ENCODE results near the gene EFCAB14.

Gene EFCAB14

DNA sequence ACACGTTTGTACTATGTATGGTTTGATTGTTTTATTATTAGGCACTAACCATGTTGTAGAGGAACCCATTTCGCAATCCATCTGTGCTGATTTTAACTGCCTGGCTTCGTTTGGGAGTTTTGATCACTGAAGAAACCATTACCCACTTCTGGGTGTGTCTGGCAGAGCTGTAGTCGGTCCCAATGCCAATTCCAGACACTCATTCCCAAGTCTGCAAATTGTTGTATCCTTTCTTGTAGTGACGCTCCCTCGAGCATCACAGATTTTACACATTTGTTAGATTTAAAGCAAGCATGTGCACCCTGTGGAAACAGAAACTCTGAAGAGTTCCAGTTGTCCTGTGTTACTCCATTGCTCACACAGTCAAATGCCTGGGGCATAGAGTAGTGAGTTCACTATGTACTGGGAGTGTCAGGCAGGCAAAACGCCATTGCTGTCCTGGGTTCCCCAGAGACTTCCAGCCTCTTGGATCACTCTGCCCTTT is 31.0 kb upstream of the EFCAB14 start:
- no peaks in the 10 kb centered on the region for H3K9me3 ChIP-seq (ENCODE audit: insufficient read depth, low read length)
- peaks cover 7% of the 10 kb centered on the region; the same call in 1 of the 2 replicates for H3K27me3 ChIP-seq (ENCODE audit: low read depth, low read length)
- H3K9ac ChIP-seq (ENCODE audit: low read length) = no peak overlapping the region
- no peak overlapping the region for H3K4me3 ChIP-seq (ENCODE audit: low read length)
- no peaks in the 10 kb centered on the region for H4K20me1 ChIP-seq (ENCODE audit: insufficient read depth, low read length)
- no peak overlapping the region for H2AFZ ChIP-seq (ENCODE audit: low read depth, low read length)
- H3K4me1 ChIP-seq (ENCODE audit: low read length) = no peaks in the 10 kb centered on the region
- H3K36me3 ChIP-seq (replicated peaks; ENCODE audit: low read depth, low read length) = no peaks in the 10 kb centered on the region
- H3K79me2 ChIP-seq (ENCODE audit: low read length) = no peaks in the 10 kb centered on the region
- H3K27ac ChIP-seq (ENCODE audit: low read length) = no peak overlapping the region
- TF ChIP-seq EZH2phosphoT487 (IDR thresholded peaks at IDR 0.05; ENCODE audit: low read depth) = no peak
- TF ChIP-seq, protein P1, sequence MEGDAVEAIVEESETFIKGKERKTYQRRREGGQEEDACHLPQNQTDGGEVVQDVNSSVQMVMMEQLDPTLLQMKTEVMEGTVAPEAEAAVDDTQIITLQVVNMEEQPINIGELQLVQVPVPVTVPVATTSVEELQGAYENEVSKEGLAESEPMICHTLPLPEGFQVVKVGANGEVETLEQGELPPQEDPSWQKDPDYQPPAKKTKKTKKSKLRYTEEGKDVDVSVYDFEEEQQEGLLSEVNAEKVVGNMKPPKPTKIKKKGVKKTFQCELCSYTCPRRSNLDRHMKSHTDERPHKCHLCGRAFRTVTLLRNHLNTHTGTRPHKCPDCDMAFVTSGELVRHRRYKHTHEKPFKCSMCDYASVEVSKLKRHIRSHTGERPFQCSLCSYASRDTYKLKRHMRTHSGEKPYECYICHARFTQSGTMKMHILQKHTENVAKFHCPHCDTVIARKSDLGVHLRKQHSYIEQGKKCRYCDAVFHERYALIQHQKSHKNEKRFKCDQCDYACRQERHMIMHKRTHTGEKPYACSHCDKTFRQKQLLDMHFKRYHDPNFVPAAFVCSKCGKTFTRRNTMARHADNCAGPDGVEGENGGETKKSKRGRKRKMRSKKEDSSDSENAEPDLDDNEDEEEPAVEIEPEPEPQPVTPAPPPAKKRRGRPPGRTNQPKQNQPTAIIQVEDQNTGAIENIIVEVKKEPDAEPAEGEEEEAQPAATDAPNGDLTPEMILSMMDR (IDR thresholded peaks at IDR 0.05; ENCODE audit: low read depth, low read length) = no peak
- no peak overlapping the region for H3K4me2 ChIP-seq (ENCODE audit: low read length)

DNA sequence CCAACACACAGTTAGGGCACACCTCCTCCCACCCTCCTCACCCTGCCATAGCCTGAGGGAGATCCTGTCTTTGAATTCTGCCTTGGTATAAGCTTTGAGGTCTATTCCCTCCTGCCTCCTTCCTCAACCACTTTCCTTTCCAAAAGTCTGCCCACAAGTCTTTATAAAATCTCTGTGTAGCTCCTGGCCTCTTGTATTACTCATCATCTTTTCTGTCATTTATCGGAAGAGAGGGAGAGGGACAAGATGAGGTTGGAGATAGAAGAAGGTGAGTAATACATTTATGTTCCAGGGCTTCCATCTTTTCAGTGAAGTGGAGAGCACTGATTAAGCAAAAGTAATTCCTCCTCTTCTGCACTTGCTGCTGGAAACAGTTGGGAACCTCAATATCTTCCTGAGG is 30.5 kb upstream of the EFCAB14 start:
- Histone ChIP-seq H3K36me3 (replicated peaks; ENCODE audit: low read depth, low read length) (no peaks in the 10 kb centered on the region), H3K4me2 (ENCODE audit: low read length) (no peak overlapping the region), H3K79me2 (ENCODE audit: low read length) (no peaks in the 10 kb centered on the region), H3K4me1 (ENCODE audit: low read length) (no peaks in the 10 kb centered on the region), H3K9ac (ENCODE audit: low read length) (no peak overlapping the region), H2AFZ (ENCODE audit: low read depth, low read length) (no peak overlapping the region), H3K27ac (ENCODE audit: low read length) (no peak overlapping the region), H3K27me3 (ENCODE audit: low read depth, low read length) (peaks cover 7% of the 10 kb centered on the region; the same call in 1 of the 2 replicates), H3K9me3 (ENCODE audit: insufficient read depth, low read length) (no peaks in the 10 kb centered on the region), H4K20me1 (ENCODE audit: insufficient read depth, low read length) (no peaks in the 10 kb centered on the region), H3K4me3 (ENCODE audit: low read length) (no peak overlapping the region)
- TF ChIP-seq, protein P1 (IDR thresholded peaks at IDR 0.05; ENCODE audit: low read depth, low read length) = no peak
- TF ChIP-seq EZH2phosphoT487 (IDR thresholded peaks at IDR 0.05; ENCODE audit: low read depth) = no peak

DNA sequence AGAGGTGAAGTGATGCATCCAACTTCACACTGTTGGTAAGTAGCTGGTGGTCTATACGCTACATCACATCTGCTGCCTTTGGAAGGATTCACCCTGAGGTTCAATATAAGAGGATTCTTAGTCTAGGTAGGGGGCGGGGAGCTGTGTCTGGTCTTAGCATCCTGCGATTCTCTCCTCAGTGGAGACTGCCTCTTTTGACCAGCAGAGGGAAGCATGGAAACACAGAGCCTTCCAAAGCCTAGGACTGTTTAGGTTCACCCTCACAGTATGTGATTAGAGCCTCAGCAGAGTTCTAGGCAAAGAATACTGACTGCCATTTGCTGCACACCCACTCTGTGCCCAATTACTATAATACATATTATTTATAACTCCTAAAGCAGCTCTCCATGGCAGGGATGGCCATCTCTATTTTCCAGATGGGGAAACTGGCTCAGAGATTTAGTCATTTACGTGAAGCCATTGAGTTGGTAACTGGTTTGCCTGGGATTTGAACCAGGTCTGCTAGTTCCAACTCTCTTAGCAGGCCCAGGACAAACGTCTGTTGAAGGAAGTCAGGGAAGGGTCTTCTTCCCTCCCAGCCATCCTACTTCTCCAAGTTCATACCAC is 28.9 kb upstream of the EFCAB14 start:
- TF ChIP-seq, protein P1 (IDR thresholded peaks at IDR 0.05; ENCODE audit: low read depth, low read length) = peak; percentile 17
- no peak for TF ChIP-seq EZH2phosphoT487 (IDR thresholded peaks at IDR 0.05; ENCODE audit: low read depth)
- H2AFZ ChIP-seq (ENCODE audit: low read depth, low read length) = no peak overlapping the region
- H4K20me1 ChIP-seq (ENCODE audit: insufficient read depth, low read length) = no peaks in the 10 kb centered on the region
- no peak overlapping the region for H3K27ac ChIP-seq (ENCODE audit: low read length)
- no peaks in the 10 kb centered on the region for H3K9me3 ChIP-seq (ENCODE audit: insufficient read depth, low read length)
- peaks cover 12% of the 10 kb centered on the region; the same call in 1 of the 2 replicates for H3K27me3 ChIP-seq (ENCODE audit: low read depth, low read length)
- no peaks in the 10 kb centered on the region for H3K79me2 ChIP-seq (ENCODE audit: low read length)
- no peaks in the 10 kb centered on the region for H3K4me1 ChIP-seq (ENCODE audit: low read length)
- no peak overlapping the region for H3K9ac ChIP-seq (ENCODE audit: low read length)
- H3K4me2 ChIP-seq (ENCODE audit: low read length) = no peak overlapping the region
- H3K4me3 ChIP-seq (ENCODE audit: low read length) = no peak overlapping the region
- no peaks in the 10 kb centered on the region for H3K36me3 ChIP-seq (replicated peaks; ENCODE audit: low read depth, low read length)

DNA sequence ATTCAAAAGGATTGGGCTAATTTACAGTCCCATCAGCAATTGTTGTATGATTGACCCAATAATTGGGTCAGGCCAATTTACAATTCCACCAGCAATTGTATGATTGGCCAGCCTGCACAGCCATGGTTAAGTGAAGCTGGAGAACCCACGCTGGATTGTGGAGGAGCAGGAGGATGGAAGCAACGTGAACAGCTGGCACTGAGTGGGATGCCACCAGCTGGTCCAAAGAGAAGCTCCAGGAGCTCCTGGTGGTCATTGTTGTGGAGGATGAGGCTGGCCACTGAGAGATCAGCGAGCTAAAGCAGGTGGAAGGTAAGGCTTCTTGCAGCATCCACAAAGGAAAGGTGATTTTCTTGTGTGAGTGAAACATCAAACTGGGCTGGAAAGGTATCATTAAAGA is 23.2 kb upstream of the EFCAB14 start:
- no peak overlapping the region for H3K4me2 ChIP-seq (ENCODE audit: low read length)
- TF ChIP-seq, protein P1 (IDR thresholded peaks at IDR 0.05; ENCODE audit: low read depth, low read length) = no peak
- no peak for TF ChIP-seq EZH2phosphoT487 (IDR thresholded peaks at IDR 0.05; ENCODE audit: low read depth)
- no peak overlapping the region for H3K4me3 ChIP-seq (ENCODE audit: low read length)
- no peaks in the 10 kb centered on the region for H3K4me1 ChIP-seq (ENCODE audit: low read length)
- H2AFZ ChIP-seq (ENCODE audit: low read depth, low read length) = no peak overlapping the region
- no peaks in the 10 kb centered on the region for H4K20me1 ChIP-seq (ENCODE audit: insufficient read depth, low read length)
- no peak overlapping the region for H3K9ac ChIP-seq (ENCODE audit: low read length)
- H3K36me3 ChIP-seq (replicated peaks; ENCODE audit: low read depth, low read length) = no peaks in the 10 kb centered on the region
- no peaks in the 10 kb centered on the region for H3K79me2 ChIP-seq (ENCODE audit: low read length)
- peaks cover 13% of the 10 kb centered on the region; the same call in 1 of the 2 replicates for H3K27me3 ChIP-seq (ENCODE audit: low read depth, low read length)
- no peak overlapping the region for H3K27ac ChIP-seq (ENCODE audit: low read length)
- no peaks in the 10 kb centered on the region for H3K9me3 ChIP-seq (ENCODE audit: insufficient read depth, low read length)

All from OCI-LY3 (cell line).